HUES48 (cell line): ENCODE data around the gene GNPAT.

Source experiments
- H3K27ac ChIP-seq: one replicate; pipeline ENCODE4 v1.7.0; 2013; ENCODE audit warnings: low read depth, low read length, inconsistent platforms
- H3K27me3 ChIP-seq: 2 replicates; pipeline ENCODE4 v1.6.1; 2013; ENCODE audit warnings: mild to moderate bottlenecking, low read length; ENCODE audit not compliant: control insufficient read depth, insufficient read depth
- H3K36me3 ChIP-seq: 2 replicates; pipeline ENCODE4 v1.6.1; 2013; ENCODE audit warnings: low read length; ENCODE audit not compliant: control insufficient read depth, insufficient read depth
- H3K4me1 ChIP-seq: 2 replicates; pipeline ENCODE4 v1.6.1; 2013; ENCODE audit warnings: mild to moderate bottlenecking, low read length; ENCODE audit not compliant: control insufficient read depth, insufficient read depth
- H3K4me3 ChIP-seq: 2 replicates; pipeline ENCODE4 v1.5.1; 2013; ENCODE audit warnings: mild to moderate bottlenecking, low read depth, low read length
- H3K9ac ChIP-seq: 2 replicates; pipeline ENCODE4 v1.6.1; 2013; ENCODE audit warnings: mild to moderate bottlenecking, low read depth, low read length, moderate library complexity
- H3K9me3 ChIP-seq: 2 replicates; pipeline ENCODE4 v1.6.1; 2013; ENCODE audit warnings: low read length; ENCODE audit not compliant: control insufficient read depth, insufficient read depth

The GNPAT gene

GRCh38 chr1:231319080-231319479 is 78.1 kb downstream of the GNPAT start:
- Histone ChIP-seq H3K9ac (no peak overlapping the region), H3K4me1 (no peaks in the 10 kb centered on the region), H3K4me3 (no peak overlapping the region)

GRCh38 chr1:231322880-231323530 is 82.0 kb downstream of the GNPAT start:
- Histone ChIP-seq H3K9me3 (no peaks in the 10 kb centered on the region), H3K27ac (no peak overlapping the region), H3K36me3 (no peaks in the 10 kb centered on the region), H3K27me3 (no peaks in the 10 kb centered on the region), H3K4me1 (no peaks in the 10 kb centered on the region), H3K9ac (no peak overlapping the region), H3K4me3 (no peak overlapping the region)

More at GRCh38 chr1:231319080-231319479, 78.1 kb downstream of the GNPAT start:
- no peaks in the 10 kb centered on the region for H3K27me3 ChIP-seq
- no peaks in the 10 kb centered on the region for H3K36me3 ChIP-seq
- H3K9me3 ChIP-seq, result no peaks in the 10 kb centered on the region
- no peak overlapping the region for H3K27ac ChIP-seq

DNA sequence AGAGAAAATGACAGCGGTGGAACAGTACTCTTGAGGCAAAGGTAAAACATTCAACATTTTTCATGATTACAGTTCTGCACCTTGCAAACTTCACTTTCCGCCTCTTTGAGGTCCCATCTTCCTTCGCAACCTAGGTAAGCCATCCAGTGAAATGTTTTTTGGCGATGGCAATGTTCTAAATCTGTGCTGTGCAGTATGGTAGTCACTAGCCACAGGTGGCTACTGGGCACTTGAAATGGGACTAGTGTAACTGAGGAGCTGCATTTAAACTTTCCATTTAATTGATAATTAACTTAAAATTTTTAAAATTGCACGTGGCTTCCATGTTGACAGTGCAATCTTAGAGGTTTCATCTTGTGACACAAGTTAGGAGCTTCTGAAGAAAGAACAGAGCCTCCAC is 83.6 kb downstream of the GNPAT start:
- Histone ChIP-seq H3K9ac (no peak overlapping the region), H3K9me3 (no peaks in the 10 kb centered on the region)

DNA sequence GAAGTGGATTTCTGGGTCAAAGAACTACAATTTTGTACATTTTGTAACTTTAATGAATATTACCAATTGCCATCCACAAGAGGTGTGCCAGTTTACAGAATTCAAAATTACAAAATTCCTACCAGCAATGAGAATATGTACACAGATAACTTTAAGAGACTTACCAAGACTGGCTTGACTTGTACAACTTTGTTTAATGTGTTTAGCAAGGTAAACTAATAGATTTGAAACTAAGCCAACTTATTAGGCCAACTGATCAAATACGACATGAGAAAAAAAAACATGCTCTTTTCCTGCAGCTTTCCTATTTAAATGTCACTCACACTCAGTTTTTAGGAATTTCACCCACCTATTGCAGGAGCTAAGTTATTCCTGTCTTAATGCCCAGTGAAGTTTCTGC is 85.2 kb downstream of the GNPAT start:
- no peaks in the 10 kb centered on the region for H3K9me3 ChIP-seq
- H3K36me3 ChIP-seq, result no peaks in the 10 kb centered on the region
- H3K4me3 ChIP-seq, result no peak overlapping the region
- H3K27ac ChIP-seq, result no peak overlapping the region
- no peaks in the 10 kb centered on the region for H3K27me3 ChIP-seq
- no peaks in the 10 kb centered on the region for H3K4me1 ChIP-seq
- no peak overlapping the region for H3K9ac ChIP-seq

More for the DNA sequence above, 83.6 kb downstream of the GNPAT start:
- no peak overlapping the region for H3K4me3 ChIP-seq
- H3K36me3 ChIP-seq, result no peaks in the 10 kb centered on the region
- H3K4me1 ChIP-seq, result no peaks in the 10 kb centered on the region
- no peaks in the 10 kb centered on the region for H3K27me3 ChIP-seq
- H3K27ac ChIP-seq, result no peak overlapping the region
